Sigmoid colon (tissue), 7 donors: Measurements from ENCODE around the gene RIPK1. TPM values are rescaled to one million over a fixed set of nuclear protein-coding genes. Genes with fewer than 3 reads are reported as not detected.

Experiments
- DNase-seq: peaks from one replicate; pipeline ENCODE4 v3.0.0-alpha.2; 2019
- H3K27ac ChIP-seq, 4 donors: fragments of 200-600 bp; sonication (generic); one replicate each; pipeline ENCODE4 v1.5.1; 2016 to 2019; ENCODE audit warnings: mild to moderate bottlenecking in 1 of 4
- H3K27me3 ChIP-seq, 3 donors: fragments of 200-600 bp; sonication (generic); one replicate each; pipeline ENCODE4 v1.5.1; 2019; ENCODE audit warnings: mild to moderate bottlenecking in 1 of 3
- H3K36me3 ChIP-seq, 4 donors: fragments of 200-600 bp; sonication (generic); one replicate each; pipeline ENCODE4 v1.5.1; 2016 to 2019
- H3K4me1 ChIP-seq, 4 donors: fragments of 200-600 bp; sonication (generic); one replicate each; pipeline ENCODE4 v1.5.1; 2017 to 2019
- H3K4me3 ChIP-seq, 4 donors: fragments of 200-600 bp; sonication (generic); one replicate each; pipeline ENCODE4 v1.5.1; 2017 to 2019; ENCODE audit warnings: mild to moderate bottlenecking in 2 of 4, moderate library complexity in 1 of 4
- H3K9me3 ChIP-seq, 4 donors: fragments of 200-600 bp in 3 of 4; sonication (generic) in 3 of 4; one replicate each; pipeline versions ENCODE4 v1.5.1 to v1.6.1; 2013 to 2019
- EP300 ChIP-seq, 4 donors: sonication (generic); formaldehyde crosslinking; IDR thresholded peaks; one replicate each; pipeline ENCODE4 v1.6.1; 2017; ENCODE audit warnings: antibody characterized with exemption in 4 of 4
- POLR2A ChIP-seq, 2 donors: fragments of 450-650 bp; IDR thresholded peaks; one replicate each; pipeline ENCODE4 v1.6.1; 2016; ENCODE audit warnings: antibody characterized with exemption in 2 of 2, mild to moderate bottlenecking in 2 of 2, moderate library complexity in 2 of 2
- POLR2AphosphoS5 ChIP-seq, 4 donors: sonication (generic); formaldehyde crosslinking; IDR thresholded peaks; one replicate each; pipeline ENCODE4 v1.6.1; 2017; ENCODE audit warnings: antibody characterized with exemption in 4 of 4
- WGBS, 2 donors: extraction: QIAGEN DNeasy Blood & Tissue Kit; methylation state at CpG; one replicate each; pipeline ENCODE4 v1.1.7; 2013; 5-methylcytosine and 5-hydroxymethylcytosine counted together
- intact Hi-C: fragments of 100-400 bp; cut with DNase I; formaldehyde crosslinking; loops from one replicate; pipeline ENCODE4 v1.15.1; 2023
- polyA plus RNA-seq, 3 donors: library from polyadenylated mRNA; stranded (reverse); fragments of 200-250 nt; gene quantifications; one replicate each; pipeline ENCODE4 v1.2.3, GENCODE V29; 2013
- total RNA-seq, 4 donors: library from RNA; depleted of rRNA; stranded (reverse); fragments of >200 nt; gene quantifications; one replicate each; pipeline ENCODE4 v1.1.0, GENCODE V29; 2016
- TF ChIP-seq, protein P1 (sequence below), 4 experiments: fragments of 450-650 bp in 3 of 4; fragments of 200-600 bp in 1 of 4; IDR thresholded peaks; one replicate each; pipeline ENCODE4 v1.5.1; 2016 to 2019; ENCODE audit warnings: antibody characterized with exemption in 4 of 4, mild to moderate bottlenecking in 3 of 4, moderate library complexity in 2 of 4
- donor health status: healthy with polysubstance abuse.
- donor health status: Bipolar disorder and iron deficiency.
- donor health status: healthy.

RIPK1 gene
- total and polyA plus RNA-seq, 7 donors: 19.7 to 27.3 (median 20.7) TPM

DNA sequence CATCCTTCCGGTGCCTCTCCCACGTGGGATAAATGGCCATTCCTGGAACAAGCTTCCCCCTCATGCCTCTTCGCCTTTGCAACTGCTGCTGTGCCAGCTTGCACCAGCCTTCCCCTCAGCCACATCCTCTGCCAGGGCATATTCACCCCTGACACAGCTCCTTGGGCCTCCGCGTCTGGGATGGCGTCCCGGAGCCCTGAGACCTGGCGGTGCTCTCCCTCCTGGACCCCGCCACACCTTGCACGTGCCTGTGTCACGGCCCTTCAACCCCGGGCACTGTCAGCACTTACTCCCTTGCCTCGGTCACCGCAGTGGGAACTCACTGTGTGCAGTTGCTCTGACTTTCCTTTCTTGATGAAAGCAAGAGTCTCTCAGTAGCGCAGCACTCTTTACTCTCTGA is 63.4 kb downstream of the RIPK1 start:
- H3K4me3 ChIP-seq: no peak overlapping the region

DNA sequence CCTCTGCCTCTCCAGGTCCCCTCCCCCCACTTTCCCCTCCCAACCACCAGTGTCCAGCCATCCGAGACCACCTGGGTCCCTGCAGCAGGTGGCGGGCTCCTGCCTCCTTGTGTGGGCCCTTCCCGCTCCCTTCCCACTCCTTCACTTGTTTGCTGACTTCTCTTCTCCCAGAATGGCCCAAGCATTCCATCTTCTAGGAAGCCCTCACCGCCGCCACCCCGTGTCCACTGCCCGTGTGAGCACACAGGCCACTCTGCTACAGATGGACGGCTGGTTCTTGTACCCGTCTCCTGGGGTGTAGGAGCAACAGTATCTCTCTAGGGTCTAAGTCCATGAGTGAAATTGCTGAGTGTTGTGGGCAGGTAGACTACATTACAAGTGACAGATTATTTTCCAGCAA is 65.2 kb downstream of the RIPK1 start:
- intact Hi-C loops: no loop called here

More for the DNA sequence above, 63.4 kb downstream of the RIPK1 start:
- Histone ChIP-seq H3K4me1 (no peaks in the 10 kb centered on the region), H3K27ac (no peak overlapping the region), H3K36me3 (peaks cover 0 to 60% (median 6%) of the 10 kb centered on the region in 4 donors), H3K27me3 (no peaks in the 10 kb centered on the region), H3K9me3 (no peaks in the 10 kb centered on the region)
- TF ChIP-seq POLR2A (IDR thresholded peaks at IDR 0.05): no peak
- TF ChIP-seq POLR2AphosphoS5 (IDR thresholded peaks at IDR 0.05): no peak
- intact Hi-C loops: no loop called here
- 96% methylated on average over 15 of the region's 15 CpGs for WGBS, 2 donors
- no peak for DNase-seq

DNA sequence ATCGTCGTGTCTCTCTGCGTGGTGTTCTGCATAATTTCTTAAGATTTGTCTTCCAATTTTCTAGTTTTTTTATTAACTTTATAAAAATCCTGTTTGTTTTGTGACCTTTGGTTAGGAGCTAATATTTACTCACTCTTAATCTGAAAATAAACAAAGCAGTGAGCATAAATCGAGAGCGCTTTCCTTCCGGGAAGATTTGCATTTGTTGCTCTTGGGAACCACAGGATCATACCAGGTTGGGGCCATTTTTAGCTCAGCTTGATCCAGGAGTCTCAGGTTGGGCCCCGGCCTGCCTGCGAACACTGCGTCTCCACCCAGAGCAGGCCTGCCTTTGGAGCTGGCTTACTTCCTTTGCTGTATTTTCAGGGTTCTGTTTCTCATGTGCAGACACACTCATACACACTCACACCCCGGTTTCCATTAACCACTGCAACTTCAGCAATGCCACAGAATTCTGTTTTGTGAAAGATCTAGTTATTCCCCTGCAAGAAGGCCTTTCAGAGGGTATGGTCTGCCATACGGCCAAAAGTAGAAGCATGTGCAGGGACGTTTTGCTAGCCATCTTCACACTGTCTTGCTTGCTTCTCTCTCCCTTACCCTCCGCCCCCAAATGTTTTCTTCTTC is 67.5 kb downstream of the RIPK1 start:
- no peak overlapping the region for H3K27ac ChIP-seq
- no peaks in the 10 kb centered on the region for H3K27me3 ChIP-seq
- TF ChIP-seq, protein P1, sequence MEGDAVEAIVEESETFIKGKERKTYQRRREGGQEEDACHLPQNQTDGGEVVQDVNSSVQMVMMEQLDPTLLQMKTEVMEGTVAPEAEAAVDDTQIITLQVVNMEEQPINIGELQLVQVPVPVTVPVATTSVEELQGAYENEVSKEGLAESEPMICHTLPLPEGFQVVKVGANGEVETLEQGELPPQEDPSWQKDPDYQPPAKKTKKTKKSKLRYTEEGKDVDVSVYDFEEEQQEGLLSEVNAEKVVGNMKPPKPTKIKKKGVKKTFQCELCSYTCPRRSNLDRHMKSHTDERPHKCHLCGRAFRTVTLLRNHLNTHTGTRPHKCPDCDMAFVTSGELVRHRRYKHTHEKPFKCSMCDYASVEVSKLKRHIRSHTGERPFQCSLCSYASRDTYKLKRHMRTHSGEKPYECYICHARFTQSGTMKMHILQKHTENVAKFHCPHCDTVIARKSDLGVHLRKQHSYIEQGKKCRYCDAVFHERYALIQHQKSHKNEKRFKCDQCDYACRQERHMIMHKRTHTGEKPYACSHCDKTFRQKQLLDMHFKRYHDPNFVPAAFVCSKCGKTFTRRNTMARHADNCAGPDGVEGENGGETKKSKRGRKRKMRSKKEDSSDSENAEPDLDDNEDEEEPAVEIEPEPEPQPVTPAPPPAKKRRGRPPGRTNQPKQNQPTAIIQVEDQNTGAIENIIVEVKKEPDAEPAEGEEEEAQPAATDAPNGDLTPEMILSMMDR (IDR thresholded peaks at IDR 0.05): no peak
- TF ChIP-seq POLR2A (IDR thresholded peaks at IDR 0.05) (no peak), EP300 (IDR thresholded peaks at IDR 0.05) (no peak), POLR2AphosphoS5 (IDR thresholded peaks at IDR 0.05) (no peak)
- no peaks in the 10 kb centered on the region for H3K9me3 ChIP-seq
- WGBS, 2 donors: 38 to 74% methylated on average over 13 of the region's 13 CpGs
- H3K4me1 ChIP-seq: peaks cover 0 to 17% (median 7%) of the 10 kb centered on the region in 4 donors
- DNase-seq: no peak
- H3K4me3 ChIP-seq: no peak overlapping the region
- H3K36me3 ChIP-seq: peaks cover 0 to 61% (median 3%) of the 10 kb centered on the region in 4 donors
- intact Hi-C loops: no loop called here

More for the DNA sequence above, 65.2 kb downstream of the RIPK1 start:
- H3K36me3 ChIP-seq: peaks cover 0 to 68% (median 6%) of the 10 kb centered on the region in 4 donors
- peaks cover 0 to 1% (median 0%) of the 10 kb centered on the region in 4 donors for H3K4me1 ChIP-seq
- no peaks in the 10 kb centered on the region for H3K27me3 ChIP-seq
- no peaks in the 10 kb centered on the region for H3K9me3 ChIP-seq
- 96 to 98% methylated on average over 9 of the region's 9 CpGs for WGBS, 2 donors
- DNase-seq: no peak
- no peak for TF ChIP-seq POLR2AphosphoS5 (IDR thresholded peaks at IDR 0.05)
- TF ChIP-seq, protein P1 (IDR thresholded peaks at IDR 0.05): no peak
- TF ChIP-seq EP300 (IDR thresholded peaks at IDR 0.05): no peak
- TF ChIP-seq POLR2A (IDR thresholded peaks at IDR 0.05): no peak
- H3K27ac ChIP-seq: no peak overlapping the region
- H3K4me3 ChIP-seq: no peak overlapping the region

DNA sequence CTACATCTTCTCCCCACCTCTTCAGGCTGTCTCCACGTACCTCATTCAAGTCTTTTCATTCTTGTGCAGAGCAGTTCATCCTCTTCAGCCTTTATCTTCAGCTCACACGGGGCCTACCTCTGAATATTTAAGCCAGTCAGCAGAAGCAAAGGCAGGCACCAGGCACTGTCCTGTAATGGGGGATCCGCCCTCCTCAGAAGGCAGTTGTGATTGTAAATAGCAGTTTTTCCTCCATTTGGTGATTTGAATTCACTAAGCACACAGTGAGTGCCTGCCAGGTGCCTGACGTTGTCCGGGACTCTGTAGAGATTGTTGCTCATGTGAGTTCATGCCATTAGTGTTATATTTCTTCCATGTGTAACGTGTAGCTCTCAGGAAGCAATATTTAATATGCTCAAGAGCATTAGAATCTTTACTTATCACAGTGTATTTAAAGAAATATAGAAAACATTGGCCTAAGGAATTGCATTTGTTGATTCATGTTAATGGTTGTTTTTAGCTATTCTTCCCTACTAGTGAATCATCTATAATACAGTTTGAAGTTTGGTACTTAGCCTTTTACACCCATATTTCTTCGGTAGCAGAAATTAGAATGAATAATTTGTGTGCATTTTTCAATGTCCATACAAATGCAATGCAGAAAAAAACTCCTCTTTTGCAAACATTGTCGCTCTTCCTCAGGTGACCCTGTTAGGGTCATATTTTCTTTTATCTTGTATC is 68.2 kb downstream of the RIPK1 start:
- intact Hi-C loops: no loop called here
- peaks cover 0 to 63% (median 3%) of the 10 kb centered on the region in 4 donors for H3K36me3 ChIP-seq
- WGBS, 2 donors: 52 to 82% methylated on average over 8 of the region's 8 CpGs

More for the DNA sequence above, 68.2 kb downstream of the RIPK1 start:
- peaks cover 0 to 17% (median 7%) of the 10 kb centered on the region in 4 donors for H3K4me1 ChIP-seq
- H3K27me3 ChIP-seq: no peaks in the 10 kb centered on the region
- no peak for TF ChIP-seq POLR2AphosphoS5 (IDR thresholded peaks at IDR 0.05)
- TF ChIP-seq EP300 (IDR thresholded peaks at IDR 0.05): no peak
- TF ChIP-seq POLR2A (IDR thresholded peaks at IDR 0.05): no peak
- TF ChIP-seq, protein P1 (IDR thresholded peaks at IDR 0.05): no peak
- no peaks in the 10 kb centered on the region for H3K9me3 ChIP-seq
- DNase-seq: no peak
- H3K27ac ChIP-seq: peak overlapping the region in 2 of 4 donors; percentile 8 to 70
- H3K4me3 ChIP-seq: no peak overlapping the region
